ENCODE measurements around the gene NUDT12.

DNA sequence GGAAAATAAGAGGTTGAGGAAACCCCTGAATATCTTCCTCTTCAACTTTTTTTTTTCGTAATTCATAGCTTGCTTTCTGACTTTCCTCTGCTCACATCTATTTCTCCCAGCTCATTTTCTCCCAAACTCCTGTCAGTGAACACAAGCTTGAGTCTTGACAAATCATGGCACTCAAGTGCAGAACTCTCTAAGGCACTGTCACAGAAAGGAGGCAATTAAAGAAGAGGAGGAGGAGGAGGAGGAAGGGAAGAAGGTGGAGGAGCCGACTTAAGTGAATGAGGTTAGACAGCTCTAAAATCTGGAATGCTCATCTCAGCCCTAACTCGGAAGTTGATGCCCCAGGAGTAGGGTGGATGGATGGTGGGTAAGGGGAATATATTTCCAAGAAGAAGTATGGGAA lies 27.2 kb upstream of the NUDT12 start:
- TF ChIP-seq POLR2A (IDR thresholded peaks at IDR 0.05) (no peak), CTCF (IDR thresholded peaks at IDR 0.05) (no peak), EP300 (IDR thresholded peaks at IDR 0.05) (no peak)
